HS-5 (cell line): ENCODE measurements around the gene CEP104.

Source experiments
- DNase-seq: peaks from one replicate; pipeline ENCODE4 v3.0.0-alpha.2; 2012; ENCODE audit warnings: low read depth

The CEP104 gene

DNA sequence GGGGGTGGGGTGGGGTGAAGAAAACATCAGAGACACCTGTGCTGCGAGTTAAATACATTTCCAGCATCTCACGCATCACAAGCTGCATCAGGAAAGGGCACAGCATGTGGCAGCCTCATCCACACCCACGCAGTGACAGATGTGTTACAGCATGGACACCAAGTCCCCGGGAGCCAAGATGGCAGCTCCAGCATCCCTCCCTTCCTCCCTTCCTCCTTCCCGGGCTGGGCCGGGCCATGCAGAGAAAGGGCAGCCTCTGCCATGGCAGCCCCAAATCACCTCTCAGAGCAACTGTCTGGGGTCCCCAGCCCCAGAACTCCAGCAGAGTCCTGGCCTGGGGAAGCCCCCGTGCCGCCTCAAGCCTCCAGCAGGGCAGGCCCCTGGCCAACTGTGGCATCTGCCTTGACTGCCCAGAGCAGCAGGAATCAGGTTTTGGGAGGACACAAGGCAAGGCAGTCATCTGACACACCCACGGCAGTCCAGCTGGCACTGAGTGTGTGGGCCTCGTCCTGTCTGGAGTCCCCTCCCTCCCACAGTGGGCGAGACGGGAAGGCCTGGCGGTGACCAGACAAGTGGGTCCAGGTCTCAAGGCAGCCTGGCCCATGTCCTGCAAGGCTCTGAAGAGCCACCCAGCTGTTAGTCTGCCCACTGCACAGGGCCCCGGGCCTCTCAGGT lies 78.3 kb downstream of the CEP104 start:
- DNase-seq, result no peak

DNA sequence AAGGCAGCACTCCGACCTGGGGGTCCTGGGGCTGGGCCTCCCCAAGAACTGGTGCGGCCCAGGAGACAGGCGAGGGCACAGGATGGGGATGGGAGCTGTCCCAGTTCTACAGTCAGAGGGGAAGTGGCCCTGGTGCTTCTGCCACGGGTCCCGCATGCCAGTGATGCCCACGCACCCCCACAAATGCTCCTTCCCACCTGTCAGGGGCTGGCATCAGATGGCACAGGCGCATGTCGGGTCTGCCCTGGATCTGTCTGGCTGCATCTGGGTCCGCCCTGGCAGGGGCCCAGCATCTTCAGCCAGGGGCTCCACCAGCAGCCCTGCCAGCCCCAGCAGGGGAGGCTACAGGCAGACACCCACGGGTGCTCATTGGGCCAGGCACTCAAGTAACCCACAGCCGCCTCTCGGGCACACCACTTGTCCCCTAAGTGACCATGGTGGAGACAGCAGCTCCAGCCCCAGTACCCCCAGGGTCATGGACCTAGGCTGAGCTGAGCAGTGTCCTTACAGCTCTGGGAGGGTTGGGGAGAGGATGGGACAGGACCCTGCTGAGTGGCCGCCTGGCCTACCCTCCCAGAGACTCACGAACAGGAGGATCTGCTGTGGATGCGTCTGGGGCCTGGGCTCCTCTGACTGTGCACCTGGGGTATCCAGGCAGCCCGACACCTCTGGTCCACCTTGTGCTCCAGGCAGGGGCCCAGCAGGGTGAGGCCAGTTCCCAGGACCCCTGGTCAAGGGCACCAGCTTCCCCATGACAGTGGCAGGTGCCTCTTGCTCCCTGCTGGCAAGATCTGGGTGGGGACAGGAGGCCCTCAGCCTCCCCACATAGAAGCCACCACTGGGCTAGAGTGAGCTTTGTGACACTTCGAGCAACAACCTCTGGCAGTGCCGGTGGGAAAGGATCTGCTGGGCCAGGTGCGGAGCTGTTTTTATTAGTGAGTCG lies 79.1 kb downstream of the CEP104 start:
- DNase-seq, result no peak

DNA sequence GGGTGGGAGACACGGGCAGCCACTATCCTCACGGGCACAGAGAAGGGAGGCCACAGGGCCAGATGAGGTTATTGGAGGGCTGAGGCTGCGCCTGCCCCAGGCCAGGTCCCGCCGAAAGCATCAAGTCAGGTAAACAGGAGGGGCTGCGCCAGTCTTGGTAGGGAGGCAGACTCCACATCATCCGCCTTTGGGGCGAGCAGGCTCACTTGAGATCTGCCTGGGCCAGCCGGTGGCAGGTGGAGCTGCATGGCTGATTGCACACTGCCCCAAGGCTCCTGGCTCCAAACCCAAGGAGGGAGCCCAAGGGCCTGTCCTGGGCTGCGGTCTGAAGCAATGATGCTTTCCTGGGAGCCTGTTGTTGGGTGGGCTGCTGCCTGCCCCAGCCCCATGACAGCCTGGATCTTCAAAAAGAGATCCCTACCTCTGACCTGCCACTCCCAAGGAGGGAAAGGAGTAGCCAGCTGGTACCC lies 79.9 kb downstream of the CEP104 start:
- no peak for DNase-seq

DNA sequence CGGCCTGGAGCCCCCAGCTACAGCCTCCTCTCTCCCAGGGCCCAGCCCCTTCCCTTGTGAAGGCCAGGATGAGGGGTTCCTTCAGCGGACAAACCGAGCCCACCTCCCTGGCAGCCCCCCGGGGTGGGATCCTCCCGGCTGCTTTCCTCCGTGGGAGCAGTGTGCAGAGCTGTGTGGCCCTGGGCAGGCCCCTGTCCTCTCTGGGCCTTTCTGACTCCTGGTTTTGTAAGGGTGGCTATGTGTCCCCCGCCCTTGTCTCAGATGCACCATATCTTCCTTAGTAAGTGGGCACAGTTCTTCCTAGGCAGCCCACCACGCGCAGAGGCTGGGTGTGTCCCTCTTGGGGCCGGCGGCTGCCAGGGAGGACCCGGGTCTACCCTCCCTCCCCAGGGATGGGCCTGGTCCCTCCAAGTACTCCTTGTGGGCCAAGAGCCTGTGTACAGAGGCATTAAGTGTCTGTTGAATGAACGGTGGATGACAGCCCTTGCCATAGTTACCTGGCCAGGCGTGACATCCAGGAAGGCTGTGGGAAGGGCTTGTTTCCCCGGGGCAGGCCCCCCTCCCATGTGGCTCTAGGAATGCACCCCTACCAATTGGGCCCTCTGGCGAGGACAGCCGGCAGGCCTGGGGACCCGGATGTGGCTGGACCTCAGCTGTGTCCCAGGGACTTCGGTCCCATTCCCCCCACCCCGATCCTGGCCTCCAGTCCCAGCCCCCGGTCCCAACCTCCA lies 80.6 kb downstream of the CEP104 start:
- DNase-seq, result no peak

DNA sequence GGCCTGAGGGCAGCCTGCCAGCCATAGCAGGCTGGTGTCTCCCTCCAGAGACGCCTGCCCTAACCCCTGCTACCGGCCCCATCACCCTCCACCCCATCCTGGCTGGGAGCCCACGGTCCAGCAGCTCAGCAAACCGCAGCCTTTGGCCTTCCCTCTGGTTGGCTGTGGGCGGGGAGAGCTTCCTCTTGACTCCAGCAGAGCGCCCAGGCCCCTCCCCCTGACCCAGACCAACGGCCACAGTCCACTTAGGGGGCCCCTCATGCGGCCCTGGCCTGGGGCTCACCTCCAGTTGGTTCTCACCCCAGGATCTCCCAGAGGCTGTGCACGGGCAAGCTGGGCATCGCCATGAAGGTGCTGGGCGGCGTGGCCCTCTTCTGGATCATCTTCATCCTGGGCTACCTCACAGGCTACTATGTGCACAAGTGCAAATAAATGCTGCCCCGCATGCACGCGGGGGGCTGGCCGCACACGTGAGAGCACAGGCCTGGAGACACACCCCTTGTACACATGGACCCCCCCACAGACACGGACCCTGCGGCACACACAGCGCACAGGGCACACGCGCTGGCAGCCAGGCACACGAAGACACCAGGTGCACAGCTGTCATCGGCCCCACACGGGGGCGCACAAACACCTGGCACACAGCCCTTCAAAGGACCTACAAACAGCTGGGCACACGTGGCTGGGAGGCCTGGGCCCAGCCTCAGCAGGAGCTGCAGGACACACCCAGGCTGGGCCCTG lies 81.4 kb downstream of the CEP104 start:
- no peak for DNase-seq

DNA sequence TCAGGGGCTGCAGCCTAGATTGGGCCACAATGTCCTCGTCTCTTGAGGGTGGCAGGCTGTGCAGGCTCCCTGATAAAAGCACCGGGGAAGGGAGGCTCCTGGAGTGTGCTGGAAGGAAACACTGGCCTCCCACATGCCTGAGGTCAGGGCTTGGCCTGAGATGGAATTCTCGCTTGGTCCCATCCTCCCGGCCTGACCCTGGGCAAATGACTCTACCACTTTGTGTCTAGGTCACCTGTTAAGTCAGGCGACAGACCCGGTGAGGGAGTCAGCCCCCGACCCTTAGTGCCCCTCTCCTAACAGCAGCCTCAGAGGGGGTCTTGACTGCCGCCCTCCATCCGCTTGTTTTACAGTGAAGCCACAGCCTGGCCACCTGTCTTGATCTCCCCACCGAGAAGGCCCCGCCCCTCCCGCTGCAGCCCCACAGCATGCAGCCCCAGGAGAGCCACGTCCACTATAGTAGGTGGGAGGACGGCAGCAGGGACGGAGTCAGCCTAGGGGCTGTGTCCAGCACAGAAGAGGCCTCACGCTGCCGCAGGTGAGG lies 82.0 kb downstream of the CEP104 start:
- DNase-seq, result no peak

DNA sequence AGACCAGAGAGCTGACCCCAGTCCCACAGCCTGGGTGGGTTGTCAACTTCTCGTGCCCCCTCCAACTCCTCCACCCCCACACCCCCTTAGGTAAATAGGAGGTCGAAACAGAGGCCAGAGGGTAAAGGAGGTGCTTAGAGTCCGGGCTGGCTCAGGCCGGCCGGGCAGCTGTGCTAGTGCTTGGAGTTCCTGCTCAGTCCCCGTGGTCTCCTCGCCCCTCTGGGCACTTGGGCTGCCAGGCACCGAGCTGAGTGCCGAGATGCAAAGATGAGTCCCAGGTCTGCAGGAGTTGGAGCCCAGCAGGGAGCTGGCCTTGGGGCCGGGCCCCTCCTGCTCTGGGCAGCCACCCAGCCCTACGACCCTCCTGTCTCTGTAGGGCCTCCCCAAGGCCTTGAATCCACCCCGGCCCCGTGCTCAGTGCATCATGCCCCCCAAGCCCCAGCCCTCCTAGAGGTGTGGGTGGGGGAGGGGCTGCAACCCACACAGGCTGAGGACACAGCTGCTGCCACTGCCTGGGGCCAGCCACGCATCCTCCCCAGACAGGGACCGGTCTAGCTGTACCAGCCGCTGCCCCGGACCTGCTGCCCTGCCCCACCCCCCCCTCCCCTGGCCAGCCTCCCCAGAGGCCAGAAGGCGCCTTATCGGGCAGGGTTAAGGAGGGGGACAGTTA lies 82.6 kb downstream of the CEP104 start:
- DNase-seq, result no peak

DNA sequence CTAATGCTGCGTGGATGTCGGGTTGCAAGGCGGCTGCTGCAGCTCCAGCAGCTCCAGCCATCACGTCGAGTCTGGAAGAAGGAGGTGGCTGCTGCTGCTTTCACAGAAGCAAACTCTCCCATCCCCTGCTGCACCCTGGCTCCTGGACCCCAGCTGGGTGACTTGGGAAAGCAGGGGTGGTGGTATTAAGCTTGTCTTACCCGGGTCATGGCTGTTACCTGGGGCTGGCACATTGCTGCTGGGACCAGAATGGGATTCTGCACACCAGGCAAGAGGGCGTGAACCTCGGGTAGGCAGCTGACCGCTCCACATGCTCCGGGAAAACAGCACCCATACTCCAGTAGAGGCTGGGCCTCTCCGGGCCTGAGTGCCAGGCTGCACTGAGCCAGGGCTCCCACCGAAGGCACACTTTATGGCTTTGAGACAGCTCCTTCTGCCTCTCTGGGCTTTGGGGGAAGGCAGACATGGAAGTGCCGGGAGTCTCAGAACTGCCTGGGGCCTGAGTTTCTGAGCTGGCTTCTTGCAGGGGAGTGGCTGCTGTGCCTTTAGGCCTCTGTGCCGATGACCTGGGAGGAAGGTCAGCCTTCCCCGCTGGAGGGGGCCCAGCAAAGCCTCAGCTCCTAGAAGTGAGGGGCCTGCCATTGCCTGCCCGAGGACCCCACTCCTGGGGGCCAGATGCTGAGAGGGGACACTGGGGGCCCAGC lies 83.3 kb downstream of the CEP104 start:
- no peak for DNase-seq

DNA sequence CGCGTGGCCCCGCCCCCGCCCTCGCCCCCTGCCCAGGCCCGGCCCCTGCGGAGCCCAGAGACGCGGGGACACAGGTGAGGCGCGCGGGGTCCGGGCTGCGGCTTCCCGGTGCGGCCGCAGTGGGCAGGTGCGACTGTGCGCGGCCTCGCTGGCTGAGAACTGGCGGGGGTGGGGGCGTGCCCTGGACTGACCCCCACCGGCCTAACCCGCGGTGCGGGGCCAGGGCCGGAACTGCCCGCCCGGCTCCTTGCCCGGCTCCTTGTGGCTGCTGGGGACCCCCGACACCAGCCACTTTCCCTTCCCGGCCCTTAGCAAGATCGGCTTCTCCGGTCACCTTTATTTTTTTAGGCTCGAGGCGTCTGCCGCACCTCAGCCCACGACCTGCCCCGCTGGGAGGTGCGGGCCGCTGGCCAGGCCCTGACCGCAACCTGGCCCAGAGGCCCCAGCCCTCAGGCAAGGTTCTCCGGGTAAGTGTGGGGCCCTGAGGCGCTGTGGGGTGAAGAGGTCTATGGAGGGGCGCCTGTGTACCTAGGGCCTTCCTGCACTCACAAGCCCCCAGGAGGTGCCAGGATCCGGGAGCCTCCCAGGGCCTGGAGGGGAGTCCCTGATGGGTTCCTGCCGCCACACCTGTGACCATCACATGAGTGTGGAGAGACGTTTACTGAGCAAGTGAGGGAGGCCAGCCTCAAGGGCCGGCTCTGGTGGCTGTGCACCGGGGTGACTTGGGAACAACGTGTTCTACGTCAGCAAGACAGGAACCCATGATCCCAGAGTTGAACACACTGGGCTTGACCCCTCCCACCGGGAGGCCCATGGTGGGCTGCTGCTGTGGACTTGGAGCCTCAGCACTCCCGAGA lies 84.1 kb downstream of the CEP104 start, which contains the start of gene SMIM1:
Gene SMIM1 (plus strand): TSS at position 35 of the 857 bp plus-strand sequence. CDS start 2,625 bp downstream, outside the sequence.
- DNase-seq, result no peak

DNA sequence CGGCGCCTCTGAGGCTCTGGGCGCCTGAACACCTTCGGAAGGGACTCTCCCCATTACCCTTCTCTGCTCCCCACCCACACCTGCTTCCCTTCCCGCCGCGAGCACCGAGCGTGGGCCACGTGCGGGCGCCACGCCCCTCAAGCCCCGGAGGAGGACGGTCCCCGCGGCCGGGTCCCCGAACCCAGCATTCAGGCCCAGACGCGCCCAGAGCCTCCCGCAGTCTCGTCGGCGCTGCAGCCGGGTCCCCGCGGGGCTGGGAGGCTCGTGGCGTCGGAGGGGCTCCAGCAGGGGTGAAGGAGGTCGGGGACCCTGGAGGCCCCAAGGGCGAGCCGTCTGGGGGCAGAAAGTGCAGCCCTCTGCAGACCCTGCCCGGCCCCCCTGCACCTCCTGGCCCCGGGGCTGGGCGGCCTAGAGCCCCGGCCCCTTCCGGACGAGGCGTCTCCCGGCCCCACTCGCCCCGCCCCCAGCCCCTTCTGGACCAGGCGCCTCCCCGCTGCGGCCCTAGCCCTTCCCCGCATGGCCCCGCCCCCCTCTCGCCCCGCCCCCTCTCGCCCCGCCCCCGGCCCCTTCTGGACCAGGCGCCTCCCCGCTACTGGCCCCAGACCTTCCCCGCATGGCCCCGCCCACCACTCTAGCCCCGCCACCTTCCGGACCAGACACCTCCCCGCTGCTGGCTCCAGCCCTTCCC lies 84.8 kb downstream of the CEP104 start:
- no peak for DNase-seq

DNA sequence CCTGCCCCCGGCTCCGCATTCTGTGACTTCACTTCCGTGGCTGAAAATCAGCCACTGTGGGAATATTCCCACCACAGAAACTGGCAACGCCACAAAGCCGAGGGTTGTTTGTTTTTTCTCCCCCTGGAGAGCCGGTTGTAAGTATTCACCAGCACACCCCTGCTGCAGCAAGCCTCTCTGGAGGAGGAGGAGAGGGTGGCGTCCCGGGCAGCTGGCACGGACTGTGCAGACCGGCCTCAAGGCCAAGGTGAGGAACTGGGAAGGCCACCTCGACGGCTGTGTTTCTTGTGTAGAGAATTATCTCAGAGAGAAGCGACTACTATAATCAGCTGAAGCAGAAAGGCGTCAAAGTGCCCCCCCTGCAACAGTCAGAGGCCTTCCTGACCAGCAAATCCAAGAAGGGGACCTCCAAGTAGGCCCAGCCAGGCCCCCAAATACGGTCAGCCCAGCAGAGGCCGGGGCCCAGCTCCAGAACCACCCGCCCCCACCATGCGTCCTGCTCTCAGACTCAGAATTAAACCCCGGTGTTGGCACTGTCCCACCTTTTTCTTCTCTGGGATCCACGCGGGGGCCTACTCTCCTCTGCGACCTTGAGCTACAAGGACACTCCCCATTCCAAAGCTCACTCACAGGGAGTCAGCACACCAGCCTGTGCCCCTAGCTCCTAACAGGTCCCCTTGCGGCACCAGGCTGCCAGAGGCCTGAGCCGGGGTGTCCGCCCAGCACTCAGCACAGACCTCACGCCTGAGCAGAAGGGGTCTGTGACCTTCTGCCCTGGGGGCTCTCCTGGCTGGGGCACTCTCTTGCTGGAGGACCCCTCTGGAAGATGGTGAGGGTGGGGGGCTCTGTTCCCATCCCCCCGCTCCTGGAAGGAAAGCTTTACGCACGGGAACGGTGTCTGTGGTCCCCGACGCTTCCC lies 85.6 kb downstream of the CEP104 start:
- DNase-seq, result no peak

DNA sequence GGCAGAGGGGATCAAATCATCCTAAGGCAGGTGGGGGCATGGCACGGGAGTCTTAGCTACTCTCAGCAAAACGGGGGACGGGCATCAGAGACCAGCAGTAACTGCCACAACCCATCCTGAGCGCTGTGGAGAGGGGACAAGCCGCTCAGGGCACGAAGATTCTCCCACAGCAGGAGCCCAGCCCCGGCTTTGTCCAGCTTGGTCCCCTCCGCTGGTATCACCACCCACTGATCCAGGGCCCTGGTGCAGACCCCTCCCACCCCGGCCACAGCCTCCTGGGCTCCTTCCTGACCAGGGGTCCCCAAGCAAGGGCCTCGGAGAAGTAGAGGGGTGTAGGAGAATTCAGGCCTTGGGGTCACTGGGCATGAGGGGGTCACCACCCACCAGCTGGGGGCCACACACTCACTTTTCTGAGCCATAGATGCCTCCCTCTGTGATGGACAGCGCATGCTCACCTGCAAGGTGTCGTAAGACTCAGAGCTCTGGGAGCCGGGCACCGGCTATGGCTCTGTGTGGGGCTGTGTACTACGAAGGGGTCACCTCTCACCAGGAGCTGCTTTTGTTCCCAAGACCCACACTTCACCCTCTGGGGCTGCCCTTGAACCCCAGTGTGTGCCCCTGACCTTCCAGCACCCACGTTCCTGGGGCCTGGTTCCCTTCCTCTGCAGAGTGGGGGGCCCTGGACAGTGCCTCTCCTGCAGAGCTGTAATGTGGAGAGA lies 86.8 kb downstream of the CEP104 start:
- no peak for DNase-seq

DNA sequence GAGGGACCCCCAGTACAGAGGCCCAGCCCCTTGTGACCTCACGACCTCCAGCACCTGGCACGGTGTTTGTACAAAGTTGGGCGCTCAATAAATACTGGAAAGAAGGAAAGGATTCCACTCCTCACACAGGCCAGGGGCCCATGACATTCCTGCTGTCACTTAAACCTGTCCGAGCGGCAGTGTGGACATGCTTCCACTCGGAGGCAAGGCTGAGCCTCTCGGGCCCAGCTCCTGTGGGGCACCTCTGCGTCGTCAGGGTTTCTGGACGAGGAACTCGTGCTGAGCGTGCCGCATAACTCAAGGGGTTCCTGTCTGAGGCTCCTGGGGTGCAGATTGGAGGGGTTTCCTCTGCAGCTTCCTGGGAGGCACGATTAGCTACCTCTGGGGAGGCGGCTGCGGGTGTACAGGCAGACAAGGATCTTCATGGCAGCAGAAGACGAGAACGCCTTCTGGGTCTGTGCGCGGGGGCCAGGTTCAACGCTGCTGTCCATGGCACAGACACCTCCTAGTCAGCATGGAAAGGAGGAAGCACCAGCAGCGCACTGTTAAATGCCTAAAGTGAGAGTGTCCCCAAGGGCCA lies 88.1 kb downstream of the CEP104 start:
- no peak for DNase-seq

DNA sequence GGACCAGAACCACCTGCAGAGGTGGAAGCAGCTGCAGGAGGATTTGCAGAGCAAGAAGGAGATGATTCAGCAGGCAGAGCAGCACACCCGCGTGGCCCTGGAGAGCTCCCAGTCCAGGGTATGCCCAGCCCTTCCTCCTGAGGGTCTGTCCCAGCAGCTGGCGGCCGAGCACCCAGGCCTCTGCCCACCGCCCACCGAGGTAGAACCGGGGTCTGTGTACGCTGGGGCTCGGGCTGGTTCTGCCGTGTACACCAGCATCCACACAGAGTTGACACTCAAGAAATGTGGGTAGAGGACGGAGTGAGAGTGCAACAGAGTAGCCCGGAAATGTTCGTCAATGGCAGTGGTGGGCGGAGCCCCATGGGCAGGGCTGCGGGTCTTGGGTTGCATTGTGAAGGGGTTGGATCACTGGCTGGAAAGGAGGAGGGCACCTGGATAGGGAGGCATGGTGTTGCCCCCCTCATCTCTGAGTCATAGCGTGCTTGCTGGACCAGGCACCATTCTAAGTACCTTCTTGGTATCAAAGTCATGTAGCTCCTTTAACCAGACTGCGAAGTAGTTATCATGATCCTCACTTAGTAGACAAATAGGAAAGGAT lies 89.6 kb downstream of the CEP104 start:
- no peak for DNase-seq

DNA sequence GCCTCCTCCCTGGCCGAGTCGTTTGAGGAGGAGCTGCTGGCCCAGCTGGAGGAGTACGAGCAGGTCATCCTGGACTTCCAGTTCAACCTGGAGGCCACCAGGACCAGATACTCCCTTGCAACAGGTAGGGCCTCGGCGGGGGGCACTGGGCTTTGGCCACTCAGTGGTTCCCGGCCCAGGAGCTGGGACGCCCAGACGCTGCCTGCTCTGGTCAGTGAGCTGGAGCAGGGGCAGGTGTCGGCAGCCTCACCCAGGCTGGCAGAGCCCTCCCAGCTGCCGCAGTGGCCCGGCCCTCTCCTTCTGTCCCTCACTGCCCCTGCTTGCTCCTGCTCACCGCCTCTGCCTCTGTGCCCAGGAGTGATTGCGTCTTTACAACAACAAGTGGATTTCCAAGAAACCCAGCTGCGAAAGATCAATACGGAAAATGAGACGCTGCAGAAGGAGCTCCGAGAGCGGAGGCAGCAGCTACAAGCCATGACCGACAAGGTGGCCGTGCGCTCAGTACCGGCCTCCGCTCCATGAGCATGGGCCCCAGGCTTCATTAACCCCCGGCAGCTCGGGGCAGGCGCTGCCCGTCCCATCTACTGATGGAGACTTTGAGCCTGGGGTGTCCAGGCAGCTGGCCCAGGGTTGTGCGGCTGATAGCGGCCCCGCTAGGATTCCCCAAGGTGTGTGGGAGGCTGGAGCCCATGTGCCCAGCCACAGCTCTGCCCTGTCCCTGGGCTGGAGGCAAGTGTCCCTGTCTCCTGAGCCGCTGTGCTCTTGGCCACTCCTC lies 93.5 kb downstream of the CEP104 start:
- DNase-seq, result no peak
